HG03108 (cell line): ENCODE results near the gene ITIH1.
"Not testable (repeated sequence)": the region's sequence is repeated elsewhere in the genome, so short reads cannot be mapped to it uniquely, and the experiment has no call there.

Source experiments
- ATAC-seq: cut with Tn5 transposase; IDR thresholded peaks from one replicate; pipeline ENCODE4 v1.9.1; 2021; ENCODE audit warnings: moderate library complexity; ENCODE audit not compliant: unreplicated experiment

Gene ITIH1, protein sequence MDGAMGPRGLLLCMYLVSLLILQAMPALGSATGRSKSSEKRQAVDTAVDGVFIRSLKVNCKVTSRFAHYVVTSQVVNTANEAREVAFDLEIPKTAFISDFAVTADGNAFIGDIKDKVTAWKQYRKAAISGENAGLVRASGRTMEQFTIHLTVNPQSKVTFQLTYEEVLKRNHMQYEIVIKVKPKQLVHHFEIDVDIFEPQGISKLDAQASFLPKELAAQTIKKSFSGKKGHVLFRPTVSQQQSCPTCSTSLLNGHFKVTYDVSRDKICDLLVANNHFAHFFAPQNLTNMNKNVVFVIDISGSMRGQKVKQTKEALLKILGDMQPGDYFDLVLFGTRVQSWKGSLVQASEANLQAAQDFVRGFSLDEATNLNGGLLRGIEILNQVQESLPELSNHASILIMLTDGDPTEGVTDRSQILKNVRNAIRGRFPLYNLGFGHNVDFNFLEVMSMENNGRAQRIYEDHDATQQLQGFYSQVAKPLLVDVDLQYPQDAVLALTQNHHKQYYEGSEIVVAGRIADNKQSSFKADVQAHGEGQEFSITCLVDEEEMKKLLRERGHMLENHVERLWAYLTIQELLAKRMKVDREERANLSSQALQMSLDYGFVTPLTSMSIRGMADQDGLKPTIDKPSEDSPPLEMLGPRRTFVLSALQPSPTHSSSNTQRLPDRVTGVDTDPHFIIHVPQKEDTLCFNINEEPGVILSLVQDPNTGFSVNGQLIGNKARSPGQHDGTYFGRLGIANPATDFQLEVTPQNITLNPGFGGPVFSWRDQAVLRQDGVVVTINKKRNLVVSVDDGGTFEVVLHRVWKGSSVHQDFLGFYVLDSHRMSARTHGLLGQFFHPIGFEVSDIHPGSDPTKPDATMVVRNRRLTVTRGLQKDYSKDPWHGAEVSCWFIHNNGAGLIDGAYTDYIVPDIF

DNA sequence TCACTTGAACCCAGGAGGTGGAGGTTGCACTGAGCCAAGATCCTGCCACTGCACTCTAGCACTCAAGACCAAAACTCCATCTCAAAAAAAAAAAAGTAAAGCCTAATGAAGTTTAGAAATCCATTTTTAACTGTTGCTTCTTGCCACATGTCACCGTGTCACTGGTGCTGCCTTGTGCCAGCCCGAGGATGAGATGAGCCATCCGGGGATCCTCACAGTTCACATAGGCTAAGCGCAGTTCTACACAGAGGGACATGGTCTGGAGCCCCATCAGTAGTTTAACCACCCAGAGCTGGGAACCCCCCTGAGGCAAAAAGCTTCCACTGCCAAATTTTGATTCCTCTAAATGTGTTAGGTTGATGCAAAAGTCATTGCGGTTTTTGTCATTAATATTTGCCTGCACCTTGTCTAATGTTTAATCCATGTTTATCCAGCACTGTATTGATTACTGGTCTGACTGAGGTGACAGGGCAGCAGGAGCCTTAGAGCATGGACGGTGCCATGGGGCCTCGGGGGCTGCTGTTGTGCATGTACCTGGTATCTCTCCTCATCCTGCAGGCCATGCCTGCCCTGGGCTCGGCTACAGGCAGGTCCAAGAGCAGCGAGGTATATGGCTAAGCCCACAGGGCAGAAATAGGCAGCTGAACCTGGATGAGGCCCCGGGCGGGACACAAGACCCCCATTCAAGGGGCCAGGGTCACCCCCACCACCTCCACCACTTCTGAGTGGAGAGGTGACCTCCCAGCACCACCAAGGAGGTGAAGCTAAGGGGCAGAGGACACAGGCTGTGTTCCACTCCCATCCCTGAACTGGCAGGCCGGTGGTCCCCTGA is at the start of gene ITIH1:
Gene ITIH1, plus strand, starts transcription at position 473 of the 832 bp plus-strand sequence. Its CDS starts 17 bp downstream, at position 490.
- no peak for ATAC-seq

DNA sequence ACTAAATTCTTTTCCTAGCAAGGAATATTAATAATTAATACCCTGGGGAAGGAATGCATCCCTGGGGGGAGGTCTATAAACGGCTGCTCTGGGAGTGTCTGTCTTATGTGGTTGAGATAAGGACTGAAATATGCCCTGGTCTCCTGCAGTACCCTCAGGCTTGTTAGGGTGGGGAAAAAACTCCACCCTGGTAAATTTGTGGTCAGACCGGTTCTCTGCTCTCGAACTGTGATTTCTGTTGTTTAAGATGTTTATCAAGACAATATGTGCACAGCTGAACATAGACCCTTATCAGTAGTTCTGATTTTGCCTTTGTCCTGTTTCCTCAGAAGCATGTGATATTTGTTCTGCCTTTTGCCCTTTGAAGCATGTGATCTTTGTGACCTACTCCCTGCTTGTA is 48.6 kb upstream of the ITIH1 start:
- not testable (repeated sequence) for ATAC-seq

GRCh38 chr3:52730681-52731080 is 46.7 kb upstream of the ITIH1 start:
- ATAC-seq = no peak

DNA sequence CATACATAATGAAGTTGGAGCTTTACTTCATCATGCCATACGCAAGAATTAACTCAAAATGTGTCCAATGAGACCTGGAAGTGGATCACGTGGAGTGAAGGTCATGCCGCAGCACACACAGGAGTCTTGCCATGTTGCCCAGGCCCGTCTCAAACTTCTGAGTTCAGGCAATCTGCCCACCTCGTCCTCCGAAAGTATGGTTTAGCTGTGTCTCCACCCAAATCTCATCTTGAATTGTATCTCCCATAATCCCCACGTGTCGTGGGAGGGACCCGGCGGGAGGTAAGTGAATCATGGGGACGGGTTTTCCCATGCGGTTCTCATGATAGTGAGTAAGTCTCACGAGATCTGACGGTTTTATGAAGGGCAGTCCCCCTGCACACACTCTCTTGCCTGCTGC is 45.8 kb upstream of the ITIH1 start:
- no peak for ATAC-seq

- no peak for ATAC-seq
Measured at GRCh38 chr3:52733256-52733891, 44.0 kb upstream of the ITIH1 start.

DNA sequence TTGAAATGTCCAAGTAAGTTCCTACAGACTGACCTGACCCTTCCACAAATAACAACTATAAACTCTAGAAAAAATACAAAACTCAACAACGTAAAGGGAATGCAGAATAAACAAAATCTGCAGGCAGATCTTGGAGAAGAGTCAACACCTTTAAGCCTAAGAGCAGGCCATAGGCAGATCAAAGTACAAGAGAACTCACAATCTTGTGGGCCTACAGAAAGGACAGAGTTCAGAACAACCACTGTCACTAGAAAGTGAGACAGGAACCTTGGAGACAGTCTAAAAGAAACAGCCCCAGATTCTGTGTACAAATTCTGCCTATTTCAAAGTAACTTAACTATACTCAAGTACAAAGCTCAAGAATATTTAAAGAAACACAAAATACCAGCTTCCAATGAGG is 37.7 kb upstream of the ITIH1 start:
- ATAC-seq = no peak

DNA sequence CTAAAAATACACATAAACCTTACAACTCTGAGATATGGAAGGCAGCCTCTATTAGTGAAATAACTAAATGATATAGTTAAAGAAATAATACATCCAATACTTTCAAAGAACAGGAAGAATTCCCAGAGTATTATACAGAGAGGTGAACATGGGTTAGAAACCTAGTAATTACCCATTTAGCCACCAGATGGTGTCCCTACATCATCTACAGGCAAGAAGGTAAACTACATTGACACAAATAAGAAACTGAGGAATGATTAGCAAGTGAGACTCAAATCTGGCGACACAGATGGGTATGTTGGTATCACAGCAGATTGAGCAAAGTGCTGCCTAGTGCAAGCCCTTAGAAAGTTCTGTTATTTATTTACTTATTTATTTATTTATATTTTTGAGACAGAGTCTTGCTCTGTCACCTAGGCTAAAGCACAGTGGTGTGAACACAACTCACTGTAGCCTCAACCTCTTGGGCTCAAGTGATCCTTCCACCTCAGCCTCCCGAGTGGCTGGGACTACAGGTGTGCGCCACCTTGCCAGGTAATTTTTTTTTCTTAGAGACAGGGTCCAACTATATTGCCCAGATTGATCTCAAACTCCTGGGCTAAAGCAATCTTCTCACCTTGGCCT is 34.9 kb upstream of the ITIH1 start:
- ATAC-seq = no peak

DNA sequence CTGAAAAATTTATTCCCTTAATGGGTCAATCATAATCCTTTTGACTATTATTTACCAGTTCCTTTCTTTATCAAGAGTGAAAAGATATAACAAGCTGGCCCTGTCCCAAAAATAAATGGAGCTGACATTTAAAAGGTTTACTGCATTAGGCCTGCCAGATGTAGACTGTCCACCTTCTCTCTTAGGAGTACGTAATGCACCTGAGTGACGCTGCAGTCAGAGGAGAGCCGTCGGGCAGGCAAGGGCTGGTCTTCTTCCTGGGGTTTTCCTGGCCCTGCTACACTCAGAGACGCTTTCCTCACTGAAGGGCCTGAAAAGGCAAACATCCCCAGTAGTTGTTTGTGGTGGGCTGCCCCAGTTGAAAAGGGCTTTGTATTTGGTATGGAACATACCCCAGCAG is 34.2 kb upstream of the ITIH1 start:
- no peak for ATAC-seq

DNA sequence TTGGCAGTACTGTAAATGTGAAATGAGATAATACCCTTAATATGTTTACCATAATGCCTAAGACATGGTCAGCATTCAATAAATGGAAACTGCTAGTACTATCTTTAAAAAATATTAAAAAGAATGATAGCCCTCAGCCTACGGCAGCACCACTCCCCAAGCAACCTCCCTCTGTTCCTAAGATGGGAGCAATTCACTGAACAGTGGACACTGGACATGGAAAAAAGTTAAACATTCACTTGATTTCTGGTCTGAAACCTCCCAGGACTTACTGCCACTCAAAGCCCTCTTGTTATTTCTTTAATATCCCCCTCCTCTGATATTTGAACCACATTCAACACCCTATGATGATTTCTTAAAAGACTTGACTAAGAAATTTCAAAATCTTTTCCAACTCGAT is 33.7 kb upstream of the ITIH1 start:
- ATAC-seq = no peak

DNA sequence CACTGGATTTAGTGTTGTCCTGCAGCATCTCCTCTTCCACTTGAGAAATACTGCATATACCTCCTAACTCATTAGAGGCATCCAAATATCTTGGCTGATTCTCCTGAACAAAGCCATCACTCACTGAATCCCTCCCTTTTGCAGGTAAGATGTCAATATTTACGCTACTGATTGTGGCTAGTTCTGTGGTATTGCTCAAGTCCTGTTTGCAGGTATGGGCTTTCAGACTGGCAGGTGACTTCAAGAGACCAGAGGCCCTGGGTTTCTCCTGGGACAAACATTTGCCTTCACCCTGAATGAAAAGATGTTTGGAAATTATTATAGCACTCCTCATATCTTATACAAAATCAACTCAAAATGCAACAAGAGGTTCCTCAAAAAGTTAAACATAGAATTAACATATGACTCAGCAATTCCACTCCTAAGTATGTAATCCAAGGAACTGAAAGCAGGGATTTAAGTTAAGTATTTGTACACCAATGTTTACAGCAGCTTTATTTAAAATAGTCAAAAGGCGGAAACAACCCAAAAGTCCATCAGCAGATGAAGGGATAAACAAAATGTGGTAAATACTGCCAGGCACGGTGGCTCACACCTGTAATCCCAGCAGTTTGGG is 25.2 kb upstream of the ITIH1 start:
- ATAC-seq = no peak

GRCh38 chr3:52754373-52754772 is 23.0 kb upstream of the ITIH1 start:
- ATAC-seq = no peak

DNA sequence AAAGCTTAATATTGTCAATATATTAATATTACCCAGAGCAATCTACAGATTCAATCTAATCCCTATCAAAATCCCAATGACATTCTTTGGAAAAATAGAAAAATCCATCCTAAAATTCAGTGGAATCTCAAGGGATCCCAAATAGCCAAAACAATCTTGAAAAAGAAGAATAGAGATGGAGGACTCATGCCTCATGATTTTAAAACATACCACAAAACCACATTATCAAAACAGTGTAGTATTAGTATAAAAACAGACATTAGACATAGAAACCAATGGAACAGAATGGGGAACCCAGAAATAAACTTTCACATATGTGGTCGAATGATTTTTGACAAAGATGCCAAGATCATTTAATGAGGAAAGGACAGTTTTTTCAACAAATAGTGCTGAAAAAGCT is 21.3 kb upstream of the ITIH1 start:
- ATAC-seq = no peak

DNA sequence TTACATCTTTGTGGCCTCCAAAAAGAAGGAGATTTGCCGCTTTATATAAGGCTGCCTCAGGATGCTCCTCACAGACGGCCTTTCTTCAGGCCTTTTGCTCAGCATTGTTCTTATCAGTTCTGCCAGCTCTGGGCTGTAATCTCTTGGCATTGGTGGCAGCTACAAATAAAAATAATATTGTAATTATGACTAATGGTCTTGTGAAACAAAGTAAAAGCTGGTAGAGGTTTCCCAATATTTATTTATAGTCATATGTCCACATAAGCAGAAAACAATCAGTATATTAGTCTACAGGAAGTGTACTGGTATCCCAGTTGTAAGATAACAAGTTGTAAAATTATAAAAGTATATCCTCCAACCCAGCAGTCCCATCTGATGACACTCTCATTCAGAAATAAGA is 13.9 kb upstream of the ITIH1 start:
- no peak for ATAC-seq

- ATAC-seq = no peak
Measured at GRCh38 chr3:52769786-52770455, 7.5 kb upstream of the ITIH1 start.

DNA sequence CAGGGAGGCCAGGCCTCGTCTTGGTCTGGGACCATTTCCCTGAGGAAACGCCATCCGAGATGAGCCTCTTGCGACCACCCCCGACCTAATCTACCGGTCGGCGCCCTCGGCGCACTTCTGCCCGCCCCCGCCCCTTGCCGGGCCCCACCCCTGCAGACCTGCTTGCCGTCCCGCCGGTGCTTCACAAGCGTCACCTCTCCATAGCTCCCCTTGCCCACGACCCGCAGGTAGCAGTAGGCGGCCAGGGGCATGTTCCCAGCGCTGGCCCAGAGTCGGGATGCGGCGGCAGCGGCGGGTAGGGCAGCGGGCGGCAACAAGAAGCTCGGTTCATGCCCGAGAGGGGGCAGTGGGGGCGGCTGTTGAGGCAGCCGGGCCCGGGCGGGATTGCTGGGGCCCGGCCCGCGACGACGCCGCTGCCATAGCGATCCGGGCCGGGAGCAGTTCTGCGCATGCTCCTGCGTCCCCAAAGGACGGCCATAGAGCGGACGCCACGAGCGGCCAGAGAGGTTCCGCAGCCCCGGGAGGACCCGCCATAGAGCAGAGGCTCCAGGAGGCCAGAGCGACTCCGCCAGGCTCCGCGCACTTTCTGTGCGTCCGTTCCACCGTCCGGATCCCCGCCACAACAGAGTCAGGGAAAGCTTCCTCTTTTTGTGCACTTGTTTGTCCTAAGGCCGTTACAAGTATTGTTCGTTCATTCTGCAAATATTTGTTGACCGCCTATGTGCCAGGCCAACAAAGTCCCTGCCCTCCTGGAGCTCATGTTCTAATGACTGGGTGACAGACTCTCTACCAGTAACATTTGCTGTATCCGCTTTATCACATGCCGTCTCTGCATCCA is 6.7 kb upstream of the ITIH1 start, which contains the start of gene NEK4:
Gene NEK4, minus strand, starts transcription at position 445 of the 838 bp plus-strand sequence. Its CDS starts 194 bp downstream, at position 251.
- ATAC-seq = peak; percentile 93

DNA sequence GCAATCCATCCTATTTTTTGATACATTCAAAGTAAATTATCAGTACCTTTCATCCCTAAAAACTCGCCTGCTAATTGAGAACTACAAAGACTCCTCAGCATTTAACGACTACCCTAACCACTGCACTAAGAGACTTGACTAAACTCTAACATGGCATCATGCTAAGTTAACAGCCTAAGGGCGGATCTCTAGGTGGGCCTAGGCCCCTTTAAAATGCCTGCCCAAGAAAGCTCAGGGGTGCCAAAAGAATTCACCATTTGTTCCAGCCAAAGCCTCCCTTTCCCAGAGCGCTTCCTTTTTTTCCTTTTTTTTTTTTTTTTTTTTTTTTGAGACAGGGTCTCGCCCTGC is 6.1 kb upstream of the ITIH1 start:
- no peak for ATAC-seq

DNA sequence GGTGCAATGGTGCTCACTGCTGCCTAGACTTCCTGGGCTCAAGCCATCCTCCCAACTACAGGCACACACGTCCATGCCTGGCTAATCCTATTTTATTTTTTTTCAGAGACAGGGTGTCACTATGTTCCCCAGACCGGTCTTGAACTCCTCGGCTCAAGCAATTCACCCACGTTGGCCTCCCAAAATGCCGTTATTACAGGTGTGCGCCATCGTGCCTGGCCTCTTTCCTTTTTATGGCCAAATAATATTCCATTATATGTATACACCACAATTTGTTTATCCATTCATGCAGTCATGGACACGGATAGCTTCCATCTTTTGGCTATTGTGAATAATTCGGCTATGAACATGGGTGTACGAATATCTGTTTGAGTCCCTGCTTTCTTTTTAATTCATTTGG is 5.7 kb upstream of the ITIH1 start:
- ATAC-seq = no peak

- ATAC-seq = no peak
Measured at GRCh38 chr3:52773361-52774065, 3.9 kb upstream of the ITIH1 start.
